Stimulated activated CD8-positive, alpha-beta memory T cell treated with anti-CD3 and anti-CD28 coated beads, Interleukin-2, amount 100 ng/mL, for 48 hours (primary cell): Measurements from ENCODE around the gene PTPRN2.
"Not testable (repeated sequence)": the region's sequence is repeated elsewhere in the genome, so short reads cannot be mapped to it uniquely, and the experiment has no call there.

ENCODE experiments used
- DNase-seq, 2 donors: peaks; one replicate each; pipeline ENCODE4 v3.0.0-alpha.2; 2020; ENCODE audit warnings: low read depth in 2 of 2

Gene PTPRN2

GRCh38 chr7:158279539-158280447 is 307.8 kb downstream of the PTPRN2 start:
- no peak for DNase-seq

GRCh38 chr7:158278745-158279320 is 308.8 kb downstream of the PTPRN2 start:
- DNase-seq = no peak

- no peak for DNase-seq
Observed at GRCh38 chr7:158277219-158278141, 310.1 kb downstream of the PTPRN2 start.

GRCh38 chr7:158276414-158277218 is 311.0 kb downstream of the PTPRN2 start:
- DNase-seq = no peak

GRCh38 chr7:158275711-158276413 is 311.8 kb downstream of the PTPRN2 start:
- no peak for DNase-seq

- no peak for DNase-seq
Observed at GRCh38 chr7:158274996-158275395, 312.6 kb downstream of the PTPRN2 start.

GRCh38 chr7:158274404-158274811 is 313.2 kb downstream of the PTPRN2 start:
- DNase-seq = no peak

- DNase-seq = not testable (repeated sequence)
Observed at GRCh38 chr7:158273756-158274342, 313.8 kb downstream of the PTPRN2 start.

- DNase-seq = no peak
Observed at GRCh38 chr7:158273138-158273651, 314.4 kb downstream of the PTPRN2 start.

- no peak for DNase-seq
Observed at GRCh38 chr7:158272509-158273137, 315.0 kb downstream of the PTPRN2 start.

GRCh38 chr7:158272091-158272490 is 315.5 kb downstream of the PTPRN2 start:
- no peak for DNase-seq

- DNase-seq = no peak
Observed at GRCh38 chr7:158271646-158272045, 316.0 kb downstream of the PTPRN2 start.

GRCh38 chr7:158270856-158271413 is 316.7 kb downstream of the PTPRN2 start:
- no peak for DNase-seq

GRCh38 chr7:158270106-158270775 is 317.4 kb downstream of the PTPRN2 start:
- no peak for DNase-seq

- no peak for DNase-seq
Observed at GRCh38 chr7:158268816-158269535, 318.6 kb downstream of the PTPRN2 start.

GRCh38 chr7:158267742-158268435 is 319.7 kb downstream of the PTPRN2 start:
- DNase-seq = no peak
